Neuronal stem cell (in vitro differentiated cells): ENCODE results near the gene ANO1.

ENCODE experiments used
- DNase-seq: peaks from one replicate; pipeline ENCODE4 v3.0.0-alpha.2; 2013; ENCODE audit warnings: low spot score
- H2AFZ ChIP-seq: one replicate; pipeline ENCODE4 v1.6.1; 2013; ENCODE audit warnings: mild to moderate bottlenecking, low read length, inconsistent platforms
- H2AK5ac ChIP-seq: 2 replicates; pipeline ENCODE4 v1.6.1; 2013; ENCODE audit warnings: low read depth, mild to moderate bottlenecking, inconsistent platforms, low read length, moderate library complexity, mixed read lengths
- H2BK120ac ChIP-seq: 2 replicates; pipeline ENCODE4 v1.6.1; 2013; ENCODE audit warnings: low read depth, mild to moderate bottlenecking, inconsistent platforms, low read length, moderate library complexity, mixed read lengths
- H2BK12ac ChIP-seq: one replicate; pipeline ENCODE4 v1.6.1; 2013; ENCODE audit warnings: low read length, inconsistent platforms
- H2BK15ac ChIP-seq: 2 replicates; pipeline ENCODE4 v1.6.1; 2013; ENCODE audit warnings: mild to moderate bottlenecking, low read length, inconsistent platforms, mixed read lengths
- H2BK5ac ChIP-seq: one replicate; pipeline ENCODE4 v1.6.1; 2013; ENCODE audit warnings: inconsistent platforms, mild to moderate bottlenecking, low read length, moderate library complexity
- H3K14ac ChIP-seq: one replicate; pipeline ENCODE4 v1.6.1; 2013; ENCODE audit warnings: low read length, inconsistent platforms
- H3K18ac ChIP-seq: 2 replicates; pipeline ENCODE4 v1.6.1; 2013; ENCODE audit warnings: low read length, inconsistent platforms
- H3K23ac ChIP-seq: 2 replicates; pipeline ENCODE4 v1.6.1; 2013; ENCODE audit warnings: low read depth, mild to moderate bottlenecking, mixed read lengths, low read length, inconsistent platforms; ENCODE audit not compliant: poor library complexity
- H3K27ac ChIP-seq: replicated peaks from 3 replicates; pipeline ENCODE4 v1.5.1; 2013; ENCODE audit warnings: low read length, inconsistent platforms
- H3K27me3 ChIP-seq, 3 experiments: 2 replicates each; pipeline ENCODE4 v1.6.1; 2013; ENCODE audit warnings: low read length in 3 of 3, mild to moderate bottlenecking in 2 of 3, inconsistent platforms in 1 of 3, low read depth in 1 of 3, mixed read lengths in 1 of 3, moderate library complexity in 1 of 3; ENCODE audit not compliant: control insufficient read depth in 3 of 3, insufficient read depth in 3 of 3
- H3K36me3 ChIP-seq, 2 donors: replicated peaks in 1 of 2; 2 replicates each; pipeline ENCODE4 v1.6.1; 2013; ENCODE audit warnings: low read length in 2 of 2; ENCODE audit not compliant: control insufficient read depth in 2 of 2, insufficient read depth in 2 of 2
- H3K4ac ChIP-seq: 2 replicates; pipeline ENCODE4 v1.6.1; 2013; ENCODE audit warnings: inconsistent platforms, mild to moderate bottlenecking, low read length, moderate library complexity
- H3K4me1 ChIP-seq, 2 donors: 1 replicate in 1 of 2; 2 replicates in 1 of 2; pipeline ENCODE4 v1.6.1; 2013; ENCODE audit warnings: low read length in 2 of 2, low read depth in 1 of 2; ENCODE audit not compliant: control insufficient read depth in 2 of 2, insufficient read depth in 1 of 2
- H3K4me2 ChIP-seq: one replicate; pipeline ENCODE4 v1.6.1; 2013; ENCODE audit warnings: mild to moderate bottlenecking, low read length, inconsistent platforms; ENCODE audit not compliant: insufficient read depth, poor library complexity, severe bottlenecking
- H3K4me3 ChIP-seq, 2 donors: 2 replicates each; pipeline ENCODE4 v1.5.1; 2013; ENCODE audit warnings: low read length in 2 of 2, mild to moderate bottlenecking in 2 of 2, inconsistent platforms in 1 of 2, moderate library complexity in 1 of 2
- H3K79me1 ChIP-seq: one replicate; pipeline ENCODE4 v1.6.1; 2013; ENCODE audit warnings: low read depth, mild to moderate bottlenecking, inconsistent platforms, low read length, moderate library complexity
- H3K9ac ChIP-seq: one replicate; pipeline ENCODE4 v1.6.1; 2013; ENCODE audit warnings: mild to moderate bottlenecking, low read depth, low read length, inconsistent platforms; ENCODE audit not compliant: poor library complexity
- H3K9me3 ChIP-seq, 2 donors: replicated peaks in 1 of 2; 2 replicates each; pipeline versions ENCODE3 to v1.6.1; 2013; ENCODE audit warnings: low read length in 2 of 2, mild to moderate bottlenecking in 2 of 2, inconsistent platforms in 1 of 2, low read depth in 1 of 2, mixed read lengths in 1 of 2, moderate library complexity in 1 of 2; ENCODE audit not compliant: control insufficient read depth in 2 of 2, insufficient read depth in 1 of 2
- H4K8ac ChIP-seq: one replicate; pipeline ENCODE4 v1.6.1; 2013; ENCODE audit warnings: low read depth, mild to moderate bottlenecking, inconsistent platforms, low read length, moderate library complexity
- H4K91ac ChIP-seq: one replicate; pipeline ENCODE4 v1.6.1; 2013; ENCODE audit warnings: low read length, low read depth, mild to moderate bottlenecking, inconsistent platforms; ENCODE audit not compliant: poor library complexity
- WGBS, 2 donors: extraction: QIAGEN DNeasy Blood & Tissue Kit; methylation state at CpG; one replicate each; pipeline ENCODE4 v1.1.7; 2013; ENCODE audit warnings: missing lambda C conversion rate in 2 of 2, mixed read lengths in 1 of 2; ENCODE audit not compliant: insufficient read length in 2 of 2, insufficient replicate concordance in 1 of 2; ENCODE audit errors: extremely low coverage in 2 of 2; 5-methylcytosine and 5-hydroxymethylcytosine counted together

ANO1 gene

DNA sequence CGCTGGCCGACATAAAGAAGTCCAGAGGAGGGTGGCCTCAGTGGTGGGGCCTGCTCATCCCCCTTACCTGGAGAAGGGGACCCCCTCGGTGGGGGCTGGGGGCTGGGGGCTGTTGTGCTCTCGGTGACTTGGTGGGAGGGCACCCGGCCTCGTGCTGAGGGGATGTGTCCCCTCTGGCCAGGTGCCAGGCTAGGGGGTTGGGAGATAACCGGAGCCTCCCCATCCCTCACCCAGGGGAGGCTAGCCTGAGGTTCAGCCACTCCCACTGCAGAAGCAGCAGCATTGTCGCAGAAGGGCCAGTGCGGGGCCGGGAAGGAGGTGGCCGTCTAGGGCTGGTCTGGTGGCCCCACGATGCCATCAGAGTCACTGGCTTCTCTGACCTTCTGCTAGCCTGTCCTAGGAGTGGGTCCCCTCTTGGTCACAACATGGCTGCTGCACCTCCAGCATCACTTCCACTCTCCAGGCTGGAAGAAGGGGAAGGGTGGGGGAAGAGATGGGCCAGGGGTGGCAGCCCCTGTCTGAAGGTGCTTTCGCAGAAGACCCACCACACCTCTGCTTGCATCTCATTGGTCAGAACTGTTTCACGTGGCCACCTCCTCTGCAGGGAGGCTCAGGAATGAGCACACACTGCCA, 80.8 kb downstream of the ANO1 start:
- Histone ChIP-seq H3K9ac (no peak overlapping the region), H3K23ac (no peak overlapping the region), H2BK5ac (no peak overlapping the region), H3K27ac (no peak overlapping the region), H3K18ac (peak overlapping the region; percentile 36), H2BK12ac (peak overlapping the region; percentile 60), H4K8ac (no peak overlapping the region), H3K4me2 (no peak overlapping the region), H3K4me1 (peaks cover 0 to 6% of the 10 kb centered on the region in 2 donors), H3K9me3 (no peaks in the 10 kb centered on the region), H3K4me3 (no peak overlapping the region), H2BK120ac (no peak overlapping the region), H3K14ac (no peak overlapping the region), H3K4ac (no peak overlapping the region), H2BK15ac (peak overlapping the region; percentile 2), H3K79me1 (no peaks in the 10 kb centered on the region), H4K91ac (no peak overlapping the region), H3K36me3 (no peaks in the 10 kb centered on the region), H2AK5ac (peak overlapping the region; percentile 34), H3K27me3 (peaks cover 0 to 24% (median 0%) of the 10 kb centered on the region in 3 experiments), H2AFZ (no peak overlapping the region)
- no CpG with 5 or more reads among the region's 14 CpGs for WGBS, 2 donors
- DNase-seq = no peak

DNA sequence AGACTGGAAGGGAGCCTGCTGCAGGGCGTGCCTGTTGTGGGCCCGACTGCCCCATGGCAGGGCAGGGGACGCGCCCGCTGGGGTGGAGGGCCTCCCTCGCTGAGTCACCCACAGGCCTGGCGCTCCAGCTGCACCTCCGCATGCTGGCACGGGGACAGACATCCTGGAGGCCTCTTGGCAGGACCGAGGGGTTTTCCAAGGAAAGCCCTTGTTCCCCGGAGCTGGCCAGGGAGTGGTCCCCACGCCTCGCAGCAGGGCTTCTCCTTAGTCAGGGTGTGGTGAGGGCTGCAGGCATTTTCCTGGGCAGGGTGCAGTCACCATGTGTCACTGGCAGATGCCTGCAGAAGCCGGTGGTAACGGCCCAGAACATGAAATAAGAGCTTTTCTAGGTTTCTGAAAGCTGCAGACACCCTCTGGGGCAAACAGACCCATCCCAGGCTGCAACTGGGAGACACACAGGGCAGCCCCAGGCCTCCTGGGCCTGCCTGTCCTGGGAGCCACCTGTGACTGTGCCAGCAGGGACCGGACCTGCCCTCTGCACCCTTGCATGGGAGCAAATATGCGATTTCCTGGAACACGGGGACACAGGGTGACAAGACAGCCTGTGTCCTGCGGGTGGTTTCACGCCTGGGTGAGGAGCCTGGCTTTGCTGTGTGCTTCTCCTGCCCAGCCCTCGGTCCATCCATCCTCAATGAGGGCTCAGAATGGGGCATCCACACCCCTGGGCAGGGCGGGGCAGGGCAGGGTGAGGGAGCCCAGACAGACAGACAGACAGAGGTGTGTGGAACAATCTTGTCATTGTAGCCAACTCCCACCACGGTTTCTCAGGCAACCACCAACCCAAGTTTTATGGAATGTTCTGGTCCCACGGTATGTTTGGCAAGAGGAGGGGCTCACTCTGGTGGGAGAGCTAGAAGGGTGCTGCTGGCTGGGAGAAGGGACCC, 81.8 kb downstream of the ANO1 start:
- Histone ChIP-seq H4K91ac (no peak overlapping the region), H3K4me3 (no peak overlapping the region), H2BK120ac (no peak overlapping the region), H2AFZ (no peak overlapping the region), H2BK12ac (peak overlapping the region; percentile 43), H3K9me3 (no peaks in the 10 kb centered on the region), H3K14ac (peak overlapping the region; percentile 48), H4K8ac (no peak overlapping the region), H3K79me1 (no peaks in the 10 kb centered on the region), H2BK5ac (no peak overlapping the region), H3K36me3 (no peaks in the 10 kb centered on the region), H3K4ac (no peak overlapping the region), H3K9ac (no peak overlapping the region), H2BK15ac (no peak overlapping the region), H3K18ac (peak overlapping the region; percentile 62), H3K4me2 (no peak overlapping the region), H3K23ac (peak overlapping the region; percentile 21), H2AK5ac (peak overlapping the region; percentile 73), H3K27ac (no peak overlapping the region), H3K4me1 (peaks cover 0 to 6% of the 10 kb centered on the region in 2 donors), H3K27me3 (peaks cover 0 to 27% (median 0%) of the 10 kb centered on the region in 3 experiments)
- WGBS, 2 donors = no CpG with 5 or more reads among the region's 24 CpGs
- DNase-seq = no peak

DNA sequence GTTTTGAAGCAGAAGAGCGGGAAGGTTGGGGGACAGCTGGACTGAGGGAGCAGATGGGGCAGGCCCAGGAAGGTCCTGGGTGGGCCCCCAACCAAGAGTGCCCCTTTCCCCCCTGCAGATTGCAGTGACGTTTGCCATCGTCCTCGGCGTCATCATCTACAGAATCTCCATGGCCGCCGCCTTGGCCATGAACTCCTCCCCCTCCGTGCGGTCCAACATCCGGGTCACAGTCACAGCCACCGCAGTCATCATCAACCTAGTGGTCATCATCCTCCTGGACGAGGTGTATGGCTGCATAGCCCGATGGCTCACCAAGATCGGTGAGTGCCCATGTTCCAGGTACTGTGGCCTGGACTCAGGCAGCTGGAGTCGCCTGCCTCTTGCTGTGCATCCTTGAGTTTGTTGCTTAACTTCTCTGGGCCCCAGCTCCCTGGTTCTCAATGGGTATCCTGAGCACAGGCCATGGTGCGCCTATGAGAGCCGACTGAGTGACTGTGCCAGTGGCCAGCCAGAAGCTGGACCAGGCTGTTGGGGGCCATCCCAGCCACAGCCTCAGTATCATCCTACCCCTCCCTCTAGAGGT, 83.0 kb downstream of the ANO1 start:
- Histone ChIP-seq H4K8ac (no peak overlapping the region), H2AK5ac (peak overlapping the region; percentile 85), H2BK5ac (no peak overlapping the region), H3K9ac (no peak overlapping the region), H3K18ac (peak overlapping the region; percentile 29), H2AFZ (no peak overlapping the region), H2BK15ac (peak overlapping the region; percentile 91), H3K4me1 (peaks cover 0 to 6% of the 10 kb centered on the region in 2 donors), H3K4ac (no peak overlapping the region), H3K27me3 (peaks cover 0 to 21% (median 0%) of the 10 kb centered on the region in 3 experiments), H2BK120ac (no peak overlapping the region), H2BK12ac (no peak overlapping the region), H3K79me1 (no peaks in the 10 kb centered on the region), H3K4me3 (no peak overlapping the region), H3K27ac (no peak overlapping the region), H4K91ac (no peak overlapping the region), H3K4me2 (no peak overlapping the region), H3K9me3 (no peaks in the 10 kb centered on the region), H3K36me3 (no peaks in the 10 kb centered on the region), H3K23ac (no peak overlapping the region), H3K14ac (no peak overlapping the region)
- no peak for DNase-seq
- no CpG with 5 or more reads among the region's 17 CpGs for whole genome bisulfite sequencing, 2 donors

DNA sequence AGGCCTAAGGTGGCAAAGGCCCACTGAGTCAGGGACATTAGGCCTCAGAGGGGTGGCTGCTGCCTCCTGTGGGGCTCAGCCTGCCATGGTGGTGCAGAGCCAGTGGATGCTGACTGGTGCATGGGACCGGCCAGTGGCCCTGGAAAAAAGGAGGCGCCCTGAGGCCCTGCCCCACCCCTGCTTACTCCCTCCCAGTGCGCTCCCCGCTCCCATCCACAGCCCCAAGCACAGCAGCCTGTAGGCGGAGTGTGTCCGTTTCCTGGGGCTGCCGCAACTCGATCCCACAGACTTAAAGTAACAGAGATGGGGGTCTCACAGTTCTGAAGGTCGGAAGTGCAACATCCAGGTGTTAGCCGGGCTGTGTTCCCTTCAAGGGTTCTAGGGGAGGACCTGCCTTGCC, 86.6 kb downstream of the ANO1 start:
- Histone ChIP-seq H3K4me1 (peaks cover 0 to 9% of the 10 kb centered on the region in 2 donors), H3K4me2 (no peak overlapping the region), H2AK5ac (peak overlapping the region; percentile 73), H3K4ac (no peak overlapping the region), H3K23ac (no peak overlapping the region), H2BK12ac (no peak overlapping the region), H4K91ac (no peak overlapping the region), H3K4me3 (no peak overlapping the region), H2BK15ac (no peak overlapping the region), H3K79me1 (no peaks in the 10 kb centered on the region), H3K27me3 (peaks cover 0 to 18% (median 0%) of the 10 kb centered on the region in 3 experiments), H2BK5ac (no peak overlapping the region), H3K9ac (no peak overlapping the region), H3K14ac (no peak overlapping the region), H3K18ac (peak overlapping the region; percentile 80), H4K8ac (no peak overlapping the region), H3K27ac (no peak overlapping the region), H2BK120ac (peak overlapping the region; percentile 16), H3K9me3 (no peaks in the 10 kb centered on the region), H3K36me3 (no peaks in the 10 kb centered on the region), H2AFZ (no peak overlapping the region)
- no peak for DNase-seq
- WGBS, 2 donors = no CpG with 5 or more reads among the region's 10 CpGs
